ENCODE data around the gene METRNL.

The METRNL gene

DNA sequence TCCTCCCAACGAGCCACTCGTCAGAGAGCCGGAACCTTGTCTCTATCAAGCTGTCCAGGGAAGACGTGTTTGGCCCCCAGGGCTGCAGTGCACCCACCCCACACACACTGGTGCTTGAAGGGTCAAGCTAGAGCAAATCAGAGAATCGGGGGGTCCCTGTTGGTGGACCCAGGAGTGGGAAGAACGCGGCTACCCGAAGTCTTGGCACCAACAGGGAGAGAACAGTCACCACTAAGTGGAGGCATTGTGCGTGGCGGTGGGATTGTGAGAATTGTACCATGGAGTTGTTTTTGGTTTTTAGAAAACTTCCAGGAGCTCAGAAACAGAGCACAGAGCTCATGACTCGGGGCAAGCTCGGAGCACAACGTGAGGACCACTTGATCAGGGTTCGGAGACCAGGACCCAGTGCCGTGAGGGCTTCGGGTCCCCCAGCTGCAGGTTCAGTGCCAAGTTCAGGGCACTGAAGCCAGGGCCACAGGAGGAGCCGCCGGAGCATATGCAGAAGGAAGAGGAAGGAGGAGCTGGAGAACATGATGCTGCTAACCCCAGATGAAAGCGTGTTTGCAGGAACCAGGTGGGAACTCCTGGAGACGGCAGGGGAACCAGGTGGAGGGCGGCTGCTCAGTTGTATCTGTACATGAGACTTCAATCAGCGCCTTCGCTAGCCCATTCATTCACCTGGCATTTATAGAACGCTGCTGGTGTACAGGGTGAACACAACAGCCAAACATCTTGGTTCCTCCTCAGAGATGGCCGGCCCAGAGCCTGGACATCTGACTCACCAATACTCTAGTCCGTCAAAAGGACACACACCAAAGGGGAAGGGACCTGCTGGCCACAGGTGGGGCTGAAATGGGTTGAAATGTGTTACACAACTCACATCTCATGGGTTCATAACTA is 42.8 kb downstream of the METRNL start:
- DNase-seq (ENCODE audit: insufficient read length, low spot score), result no peak
- no peak for TF ChIP-seq POLR2A (IDR thresholded peaks at IDR 0.05; ENCODE audit: low read depth, low read length)
- FAIRE-seq, result no peak

DNA sequence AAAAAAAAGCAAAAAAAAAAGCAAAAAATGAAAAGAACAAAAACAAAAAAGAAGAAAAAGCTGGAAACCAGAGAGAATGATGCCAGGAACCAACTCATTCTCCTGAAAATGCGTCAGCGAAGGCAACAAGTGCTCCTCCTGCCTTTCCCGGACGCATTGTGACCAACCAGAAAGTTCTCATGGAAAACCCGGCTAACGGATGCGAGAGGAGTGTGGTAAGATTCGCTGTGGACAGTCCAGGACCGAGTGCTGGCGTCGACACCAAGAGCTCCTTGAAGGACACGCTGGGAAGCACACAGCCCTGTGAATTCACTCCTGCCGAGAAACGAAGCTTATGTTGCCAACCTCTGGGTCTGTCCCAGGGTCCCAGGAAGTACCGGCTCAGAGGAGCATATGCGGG is 43.4 kb downstream of the METRNL start:
- TF ChIP-seq POLR2A (IDR thresholded peaks at IDR 0.05; ENCODE audit: low read depth, low read length), result no peak
- no peak for DNase-seq (ENCODE audit: insufficient read length, low spot score)

DNA sequence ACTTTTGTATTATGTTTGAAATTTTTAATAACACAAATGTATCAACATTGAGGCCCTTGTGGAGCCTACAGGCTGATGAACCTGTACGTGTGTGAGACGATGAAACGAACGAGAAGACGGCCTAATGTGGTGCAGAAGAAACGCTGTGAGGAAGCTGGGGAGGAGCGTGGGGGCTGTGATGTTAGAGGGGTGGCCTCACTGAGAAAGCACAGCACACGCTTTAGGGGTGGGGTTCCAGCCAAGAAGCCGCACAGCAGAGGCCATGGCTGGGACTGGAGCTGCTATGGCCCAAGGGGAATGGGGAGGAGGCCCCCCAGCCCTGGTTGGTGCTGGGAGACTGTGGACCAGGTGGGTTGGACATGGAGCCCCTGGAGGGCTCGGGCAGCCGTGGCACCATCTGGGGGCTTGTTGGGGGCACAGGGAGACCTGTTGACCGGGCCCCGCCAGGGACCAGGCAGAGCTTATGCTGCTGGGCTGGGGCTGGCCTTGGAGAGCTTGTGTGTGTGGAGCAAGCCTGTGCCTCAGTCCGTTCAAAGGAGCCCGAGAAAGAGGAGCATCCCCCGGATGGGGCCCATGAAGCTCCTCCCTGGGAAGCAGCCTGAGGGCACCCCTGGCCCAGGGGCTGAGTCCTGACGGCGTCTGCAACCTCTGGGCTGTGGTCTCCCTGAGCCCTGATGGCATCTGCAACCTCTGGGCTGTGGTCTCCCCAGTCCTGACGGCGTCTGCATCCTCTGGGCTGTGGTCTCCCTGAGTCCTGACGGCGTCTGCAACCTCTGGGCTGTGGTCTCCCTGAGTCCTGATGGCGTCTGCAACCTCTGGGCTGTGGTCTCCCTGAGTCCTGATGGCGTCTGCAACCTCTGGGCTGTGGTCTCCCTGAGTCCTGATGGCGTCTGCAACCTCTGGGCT is 44.7 kb downstream of the METRNL start:
- no peak for TF ChIP-seq POLR2A (IDR thresholded peaks at IDR 0.05; ENCODE audit: low read depth, low read length)
- no peak for DNase-seq (ENCODE audit: insufficient read length, low spot score)
- FAIRE-seq, result no peak

More for the DNA sequence above, 43.4 kb downstream of the METRNL start:
- FAIRE-seq, result no peak

DNA sequence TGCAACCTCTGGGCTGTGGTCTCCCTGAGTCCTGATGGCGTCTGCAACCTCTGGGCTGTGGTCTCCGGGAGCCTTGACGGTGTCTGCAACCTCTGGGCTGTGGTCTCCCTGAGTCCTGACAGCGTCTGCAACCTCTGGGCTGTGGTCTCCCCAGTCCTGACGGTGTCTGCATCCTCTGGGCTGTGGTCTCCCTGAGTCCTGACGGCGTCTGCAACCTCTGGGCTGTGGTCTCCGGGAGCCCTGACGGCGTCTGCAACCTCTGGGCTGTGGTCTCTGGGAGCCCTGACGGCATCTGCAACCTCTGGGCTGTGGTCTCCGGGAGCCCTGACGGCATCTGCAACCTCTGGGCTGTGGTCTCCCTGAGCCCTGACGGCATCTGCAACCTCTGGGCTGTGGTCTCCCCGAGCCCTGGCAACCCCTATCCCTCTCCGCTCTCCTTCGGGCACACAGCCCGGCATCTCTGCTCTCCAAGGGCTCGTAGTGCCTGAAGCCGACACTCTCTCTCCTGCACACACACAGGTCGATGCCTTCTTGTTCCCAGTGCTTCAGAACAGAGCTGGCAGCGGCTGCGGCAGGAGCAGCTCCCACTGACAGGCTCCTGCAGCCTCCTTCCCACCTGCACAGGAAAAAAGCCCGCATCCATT is 45.6 kb downstream of the METRNL start:
- DNase-seq (ENCODE audit: insufficient read length, low spot score), result no peak
- FAIRE-seq, result no peak
- no peak for TF ChIP-seq POLR2A (IDR thresholded peaks at IDR 0.05; ENCODE audit: low read depth, low read length)

DNA sequence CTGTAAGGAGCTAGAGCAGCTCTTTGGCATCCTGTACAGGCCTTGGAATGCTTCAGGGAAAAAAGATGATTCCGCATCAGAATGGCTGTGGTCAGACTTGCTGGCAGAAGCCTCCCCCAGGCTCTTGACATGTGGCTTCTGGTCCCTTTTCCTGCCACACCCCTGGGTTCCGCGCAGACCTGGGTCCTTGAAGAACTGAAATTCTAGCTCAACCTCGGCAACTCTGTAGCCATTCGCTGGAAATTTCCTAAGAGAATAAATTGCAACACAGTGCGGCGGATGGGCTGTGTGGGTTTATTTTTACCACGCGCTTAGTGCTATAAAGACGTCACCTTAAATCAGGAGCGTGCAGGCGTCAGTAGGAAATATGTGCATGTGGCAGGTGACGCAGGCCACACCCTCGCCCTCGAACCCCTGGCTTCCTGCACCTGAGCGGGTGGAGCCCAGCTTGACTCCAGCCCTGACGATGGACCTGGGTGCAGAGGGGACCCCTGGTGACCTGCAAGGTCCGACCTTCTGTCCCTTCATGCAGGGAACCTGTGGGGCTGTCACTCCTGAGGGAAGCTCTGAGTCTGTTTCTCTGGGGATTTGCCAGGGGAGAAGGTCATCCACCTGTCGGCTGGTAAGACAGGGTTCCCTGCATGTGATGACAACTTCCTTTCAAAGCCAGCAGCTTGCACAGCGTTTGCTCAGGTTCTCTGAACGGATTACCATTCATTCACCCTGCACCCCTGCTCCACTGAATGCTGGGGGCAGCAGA is 46.3 kb downstream of the METRNL start:
- DNase-seq (ENCODE audit: insufficient read length, low spot score), result no peak
- TF ChIP-seq POLR2A (IDR thresholded peaks at IDR 0.05; ENCODE audit: low read depth, low read length), result no peak
- no peak for FAIRE-seq

DNA sequence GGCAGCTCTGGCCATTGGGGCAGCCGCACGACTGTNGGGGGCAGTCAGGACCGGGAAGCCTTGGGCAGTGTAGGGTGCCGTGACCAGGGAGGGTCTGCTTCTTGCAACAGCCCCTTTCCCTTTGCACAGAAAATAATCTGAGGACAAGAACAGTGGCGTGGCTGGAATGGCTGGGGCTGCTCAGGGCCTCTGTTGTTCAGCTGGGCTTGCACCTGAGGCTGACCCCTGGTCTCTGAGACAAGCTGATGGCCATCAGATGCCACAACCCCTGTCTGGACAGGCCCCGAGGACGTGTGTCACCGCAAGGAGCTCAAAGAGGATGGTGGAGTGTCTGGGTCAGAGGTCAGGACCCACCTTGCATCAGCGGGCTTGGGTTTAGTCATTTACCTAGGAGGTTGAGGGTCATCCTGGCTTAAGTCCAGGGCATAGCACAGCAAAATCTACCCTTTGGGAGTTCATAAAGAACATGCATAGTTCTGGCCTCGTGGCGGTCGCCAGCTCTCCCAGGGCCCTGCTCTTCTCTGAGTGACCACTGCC is 46.9 kb downstream of the METRNL start:
- FAIRE-seq (no peak), DNase-seq (ENCODE audit: insufficient read length, low spot score) (no peak)
- TF ChIP-seq POLR2A (IDR thresholded peaks at IDR 0.05; ENCODE audit: low read depth, low read length), result no peak

DNA sequence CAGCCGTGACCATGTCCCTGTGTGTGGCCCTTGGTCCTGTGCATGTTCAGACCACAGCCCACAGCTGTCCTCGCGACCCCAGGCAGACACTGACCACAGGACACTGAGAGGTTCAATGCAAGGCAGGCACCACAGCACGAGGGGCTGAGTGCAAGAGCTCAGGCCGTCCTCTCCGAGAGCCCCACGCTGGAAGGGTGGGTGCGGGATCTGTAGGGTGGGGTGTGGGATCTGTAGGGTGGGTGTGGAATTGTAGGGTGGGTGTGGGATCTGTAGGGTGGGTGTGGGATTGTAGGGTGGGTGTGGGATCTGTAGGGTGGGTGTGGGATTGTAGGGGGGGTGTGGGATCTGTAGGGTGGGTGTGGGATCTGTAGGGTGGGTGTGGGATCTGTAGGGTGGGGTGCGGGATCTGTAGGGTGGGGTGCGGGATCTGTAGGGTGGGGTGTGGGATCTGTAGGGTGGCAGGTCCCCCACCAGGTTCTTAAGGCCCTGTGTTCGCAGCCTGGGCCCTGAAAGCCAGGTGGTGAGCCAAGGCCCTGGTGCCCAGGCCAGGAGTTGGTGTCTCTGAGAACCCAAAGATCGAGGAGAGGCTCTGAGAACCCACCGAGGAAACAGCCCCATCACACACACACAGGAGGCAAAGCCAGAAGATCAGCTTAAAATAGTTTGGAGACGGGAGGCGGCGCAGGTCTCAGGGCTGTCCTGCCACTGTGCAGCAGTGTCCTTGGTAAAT is 48.2 kb downstream of the METRNL start:
- no peak for FAIRE-seq
- no peak for TF ChIP-seq POLR2A (IDR thresholded peaks at IDR 0.05; ENCODE audit: low read depth, low read length)
- no peak for DNase-seq (ENCODE audit: insufficient read length, low spot score)

DNA sequence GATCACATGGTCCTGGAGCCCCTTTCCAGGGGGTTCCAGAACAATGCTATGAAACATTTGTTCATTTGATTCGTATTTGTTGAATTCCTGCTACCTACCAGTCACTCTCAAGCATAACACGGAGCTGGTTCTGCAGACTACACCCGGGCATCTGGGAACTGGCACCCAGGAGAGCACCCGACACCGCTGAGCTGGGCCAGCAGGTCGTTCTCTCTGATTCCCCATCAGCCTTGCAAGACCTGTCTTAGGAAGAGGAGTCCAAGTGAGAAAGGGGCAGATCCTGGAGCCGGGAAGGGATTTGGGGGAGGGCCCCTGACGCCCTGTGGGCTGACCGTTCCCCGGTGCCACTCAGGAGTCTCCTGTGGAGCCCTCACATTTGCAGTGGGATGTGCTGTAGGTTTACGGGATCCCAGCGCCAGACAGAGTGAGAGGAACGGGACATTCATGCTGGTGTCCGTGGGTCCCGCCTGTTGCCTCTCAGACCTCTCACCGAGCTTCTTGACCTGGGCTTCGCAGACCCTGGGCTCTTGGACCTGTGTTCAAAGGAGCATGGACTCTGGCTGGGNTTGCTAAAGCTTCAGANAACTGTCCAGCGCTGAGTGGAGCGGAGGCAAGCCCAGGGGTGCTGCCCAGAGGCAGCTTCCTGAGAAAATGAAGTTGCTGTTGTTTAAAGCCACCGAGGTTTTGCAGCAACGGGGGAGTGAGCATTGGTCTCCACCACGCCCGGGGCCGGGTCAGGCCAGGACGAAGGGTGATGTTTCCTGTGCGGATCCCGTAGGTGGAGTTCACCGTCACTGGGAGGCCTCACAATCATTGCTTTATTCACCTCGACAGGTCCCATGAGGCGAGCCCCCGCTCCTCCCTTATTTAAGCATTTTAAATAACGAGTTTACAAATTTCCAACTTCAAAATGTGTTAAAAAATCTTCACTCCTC is 49.2 kb downstream of the METRNL start:
- no peak for FAIRE-seq
- no peak for DNase-seq (ENCODE audit: insufficient read length, low spot score)
- TF ChIP-seq POLR2A (IDR thresholded peaks at IDR 0.05; ENCODE audit: low read depth, low read length), result no peak

DNA sequence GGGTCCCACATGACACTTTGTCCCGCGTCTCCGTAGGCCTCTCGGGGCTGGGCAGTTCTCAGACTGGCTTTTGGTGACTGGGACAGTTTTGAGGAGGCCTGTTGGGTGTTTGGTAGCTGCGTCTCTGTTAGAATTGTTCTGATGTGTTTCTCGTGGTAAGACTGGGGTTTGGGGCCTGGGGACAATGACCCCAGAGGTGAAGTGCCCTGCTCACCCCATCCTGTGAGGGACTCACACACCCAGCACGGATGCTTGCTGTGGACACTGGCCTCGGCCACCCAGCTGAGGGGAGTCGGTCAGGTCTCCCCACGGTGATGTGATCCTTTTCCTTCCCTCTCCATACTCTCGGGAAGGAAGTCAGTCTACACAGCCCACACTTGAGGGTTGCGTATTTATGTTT is 50.3 kb downstream of the METRNL start:
- TF ChIP-seq POLR2A (IDR thresholded peaks at IDR 0.05; ENCODE audit: low read depth, low read length), result no peak
- FAIRE-seq (no peak), DNase-seq (ENCODE audit: insufficient read length, low spot score) (no peak)

DNA sequence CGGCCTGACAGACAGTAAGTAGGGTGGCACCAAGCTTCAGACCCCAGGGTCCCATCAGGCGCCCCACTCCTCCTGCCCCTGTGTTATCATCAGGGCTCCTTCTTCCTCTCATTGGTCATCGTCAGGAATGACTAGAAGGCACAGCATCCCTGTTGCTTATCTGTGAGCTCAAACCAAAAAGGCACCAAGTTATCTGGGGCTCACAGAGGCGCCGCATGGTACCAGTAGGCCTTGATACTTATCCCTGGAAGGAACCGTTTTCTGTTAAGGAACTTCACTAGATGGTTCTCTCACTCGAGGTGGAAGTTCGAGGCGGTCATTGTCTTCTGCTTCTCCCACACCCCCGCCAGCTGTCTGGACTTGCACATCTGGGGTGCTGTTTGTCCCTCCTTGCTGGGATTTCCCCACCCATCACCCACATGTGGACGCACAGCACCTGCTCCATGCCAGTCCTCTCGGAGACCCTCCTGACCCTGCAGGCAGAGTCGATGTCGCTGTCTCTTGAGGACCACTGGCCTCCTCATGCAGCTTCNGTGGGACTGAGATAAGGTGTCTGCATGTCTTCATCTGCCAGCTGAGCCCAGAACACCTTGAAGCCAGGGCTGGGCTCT is 52.1 kb downstream of the METRNL start:
- no peak for TF ChIP-seq POLR2A (IDR thresholded peaks at IDR 0.05; ENCODE audit: low read depth, low read length)
- FAIRE-seq, result no peak
- no peak for DNase-seq (ENCODE audit: insufficient read length, low spot score)

Measured in H54 (cell line).